ENCODE results near the gene DSTN.
A peak's percentile ranks its signal among the peaks of the same experiment; 100 is the strongest.

DSTN gene

DNA sequence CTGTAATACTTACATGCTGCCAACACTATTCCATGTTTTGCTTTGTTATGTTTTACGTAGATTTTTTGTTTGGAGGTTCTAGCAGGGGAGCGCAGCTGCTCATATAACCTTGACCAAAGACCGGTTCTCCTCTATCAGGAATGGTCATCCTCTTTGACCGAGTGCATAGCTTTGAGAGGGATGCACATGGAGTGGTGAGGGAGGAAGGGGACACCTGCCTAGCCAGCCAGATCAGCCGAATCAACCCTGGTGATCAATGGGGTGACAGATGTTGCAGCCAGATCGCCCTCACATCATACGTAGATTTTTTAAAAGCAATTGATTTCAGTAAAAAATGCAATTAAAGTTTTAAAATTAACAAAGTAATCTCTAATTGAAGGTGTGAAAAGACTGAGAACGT is 6.3 kb downstream of the DSTN start:
- TF ChIP-seq, protein P1, sequence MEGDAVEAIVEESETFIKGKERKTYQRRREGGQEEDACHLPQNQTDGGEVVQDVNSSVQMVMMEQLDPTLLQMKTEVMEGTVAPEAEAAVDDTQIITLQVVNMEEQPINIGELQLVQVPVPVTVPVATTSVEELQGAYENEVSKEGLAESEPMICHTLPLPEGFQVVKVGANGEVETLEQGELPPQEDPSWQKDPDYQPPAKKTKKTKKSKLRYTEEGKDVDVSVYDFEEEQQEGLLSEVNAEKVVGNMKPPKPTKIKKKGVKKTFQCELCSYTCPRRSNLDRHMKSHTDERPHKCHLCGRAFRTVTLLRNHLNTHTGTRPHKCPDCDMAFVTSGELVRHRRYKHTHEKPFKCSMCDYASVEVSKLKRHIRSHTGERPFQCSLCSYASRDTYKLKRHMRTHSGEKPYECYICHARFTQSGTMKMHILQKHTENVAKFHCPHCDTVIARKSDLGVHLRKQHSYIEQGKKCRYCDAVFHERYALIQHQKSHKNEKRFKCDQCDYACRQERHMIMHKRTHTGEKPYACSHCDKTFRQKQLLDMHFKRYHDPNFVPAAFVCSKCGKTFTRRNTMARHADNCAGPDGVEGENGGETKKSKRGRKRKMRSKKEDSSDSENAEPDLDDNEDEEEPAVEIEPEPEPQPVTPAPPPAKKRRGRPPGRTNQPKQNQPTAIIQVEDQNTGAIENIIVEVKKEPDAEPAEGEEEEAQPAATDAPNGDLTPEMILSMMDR (IDR thresholded peaks at IDR 0.05): no peak
- peak overlapping the region; percentile 60 for H3K4me3 ChIP-seq
- no peak for DNase-seq (ENCODE audit: low spot score)
- peak overlapping the region; percentile 24 to 45 for H3K27ac ChIP-seq

DNA sequence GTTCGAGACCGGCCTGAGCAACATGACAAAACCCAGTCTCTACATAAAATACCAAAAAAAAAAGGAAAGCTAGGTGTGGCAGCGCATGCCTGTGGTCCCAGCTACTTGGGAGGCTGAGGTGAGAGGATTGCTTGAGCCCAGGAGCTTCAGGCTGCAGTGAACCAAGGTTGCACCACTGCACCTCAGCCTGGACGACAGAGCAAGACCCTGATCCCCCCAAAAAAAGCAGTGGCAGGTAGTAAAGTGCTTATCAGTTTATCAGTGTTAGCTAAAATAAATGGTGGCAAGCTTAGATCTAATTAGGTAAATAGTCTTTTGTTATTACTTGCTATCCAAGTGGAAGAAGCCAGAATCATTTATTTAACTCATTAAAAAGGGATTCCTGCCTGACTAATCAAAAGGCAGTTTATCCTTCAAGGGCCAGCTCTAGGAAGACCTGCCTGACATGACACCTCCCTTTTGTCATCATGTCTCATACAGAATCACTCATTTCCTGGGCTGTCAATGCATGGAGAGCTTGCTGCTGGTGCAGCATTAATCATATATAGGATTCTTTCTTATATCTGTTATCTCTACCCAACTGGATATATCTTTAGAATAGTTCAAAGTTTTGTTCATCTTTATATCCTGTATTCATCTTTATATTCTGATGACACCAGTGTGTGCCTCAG is 9.6 kb downstream of the DSTN start:
- TF ChIP-seq, protein P1 (IDR thresholded peaks at IDR 0.05): no peak
- H3K27ac ChIP-seq: peak overlapping the region in 1 of 2 donors; percentile 33
- peak overlapping the region; percentile 33 for H3K4me3 ChIP-seq
- DNase-seq (ENCODE audit: low spot score): no peak

DNA sequence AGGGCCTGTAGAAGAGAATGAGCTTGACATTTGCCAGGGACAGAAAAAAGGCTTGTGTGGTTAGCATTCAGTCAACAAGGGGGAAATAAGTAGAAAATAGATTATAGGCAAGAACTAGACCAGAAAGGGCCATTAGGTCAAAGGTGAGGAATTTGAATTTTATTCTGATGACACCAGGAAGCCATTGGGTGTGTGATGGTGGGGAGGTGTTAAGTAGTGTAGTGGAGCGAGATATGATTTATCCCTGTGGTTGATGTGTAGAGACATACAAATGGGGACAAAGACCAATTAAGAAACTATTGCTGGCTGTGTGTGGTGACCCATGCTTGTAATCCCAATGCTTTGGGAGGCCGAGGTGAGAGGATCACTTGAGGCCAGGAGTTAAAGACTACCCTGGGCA is 11.0 kb downstream of the DSTN start:
- Histone ChIP-seq H3K4me3 (peak overlapping the region; percentile 34), H3K27ac (peak overlapping the region; percentile 33 to 46)
- no peak for DNase-seq (ENCODE audit: low spot score)
- TF ChIP-seq, protein P1 (IDR thresholded peaks at IDR 0.05): no peak

DNA sequence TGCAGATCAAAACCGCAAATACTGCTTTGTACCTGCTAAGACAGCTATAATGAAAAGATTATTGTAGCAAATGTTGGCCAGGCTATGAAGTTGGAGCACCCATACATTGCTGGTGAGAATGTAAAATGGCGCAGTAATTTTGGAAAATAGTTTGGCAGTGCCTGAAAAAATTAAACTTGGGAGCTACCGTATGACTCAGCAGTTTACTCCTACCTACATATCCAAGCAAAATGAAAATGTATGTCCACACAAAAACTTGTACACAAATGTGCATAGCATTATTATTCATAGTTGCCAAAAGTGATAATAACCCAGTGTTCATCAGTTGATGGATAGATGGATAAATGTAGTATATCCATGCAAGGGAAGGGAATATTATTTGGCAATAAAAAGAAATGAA is 13.3 kb downstream of the DSTN start:
- no peak for DNase-seq (ENCODE audit: low spot score)
- TF ChIP-seq, protein P1 (IDR thresholded peaks at IDR 0.05): no peak
- H3K4me3 ChIP-seq: peak overlapping the region; percentile 20
- H3K27ac ChIP-seq: peak overlapping the region in 1 of 2 donors; percentile 44

DNA sequence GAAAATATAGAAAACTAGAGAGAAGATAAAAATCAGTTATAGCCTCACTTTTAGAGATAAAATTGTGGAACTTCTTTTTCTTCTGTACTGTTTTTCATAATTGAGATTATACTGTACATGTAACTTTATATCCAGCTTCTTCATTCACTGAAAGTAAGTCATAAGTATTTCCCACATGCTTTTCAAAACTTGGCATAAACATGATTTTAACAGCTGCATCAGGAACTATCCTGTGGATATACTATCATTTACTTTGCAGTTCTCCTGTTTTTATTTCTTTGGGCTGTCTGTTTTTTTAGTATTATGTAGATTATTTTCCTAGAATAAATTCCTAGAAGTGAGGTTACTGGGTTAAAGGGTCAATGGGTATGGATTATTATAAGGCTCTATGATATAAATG is 14.8 kb downstream of the DSTN start:
- no peak for DNase-seq (ENCODE audit: low spot score)
- H3K27ac ChIP-seq: peak overlapping the region; percentile 29 to 87
- TF ChIP-seq, protein P1 (IDR thresholded peaks at IDR 0.05): no peak
- peak overlapping the region; percentile 38 for H3K4me3 ChIP-seq

DNA sequence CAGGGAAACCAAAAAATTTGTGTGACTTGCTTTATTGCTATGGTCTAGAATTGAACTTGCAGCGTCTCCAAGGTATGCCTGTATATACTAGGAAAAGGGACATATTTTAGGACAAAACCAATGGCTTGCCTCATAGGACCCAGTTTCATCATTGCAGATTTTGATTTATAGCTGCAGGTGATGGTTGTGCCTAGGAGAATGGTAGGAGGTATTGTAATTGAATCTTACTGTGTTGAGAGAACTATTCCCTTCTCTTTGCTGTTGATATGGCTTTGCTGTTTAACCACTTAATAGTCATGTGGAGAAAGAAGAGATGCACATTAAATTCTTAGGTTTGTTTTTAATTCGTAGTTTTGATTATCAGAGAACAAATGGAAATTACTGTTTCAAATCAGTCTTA is 16.4 kb downstream of the DSTN start:
- Histone ChIP-seq H3K27ac (peak overlapping the region; percentile 4 to 87), H3K4me3 (peak overlapping the region; percentile 11)
- TF ChIP-seq, protein P1 (IDR thresholded peaks at IDR 0.05): no peak
- DNase-seq (ENCODE audit: low spot score): no peak

DNA sequence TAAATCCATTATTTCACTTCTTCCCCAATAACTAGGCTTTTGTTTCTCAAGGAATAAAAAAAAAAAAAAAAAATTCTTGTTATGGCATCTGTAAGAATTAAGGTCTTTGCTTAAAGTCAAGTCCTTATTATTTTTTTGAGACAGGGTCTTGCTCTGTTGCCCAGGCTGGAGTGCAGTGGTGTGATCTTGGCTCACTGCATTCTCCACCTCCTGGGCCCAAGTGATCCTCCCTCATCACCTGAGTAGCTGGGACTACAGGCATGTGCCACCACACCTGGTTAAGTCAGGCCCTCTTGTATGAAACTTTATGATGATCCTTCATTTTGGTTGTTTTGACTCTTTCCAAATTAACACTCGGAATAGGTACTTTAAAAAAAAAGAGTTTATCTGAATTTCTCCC is 17.3 kb downstream of the DSTN start:
- Histone ChIP-seq H3K27ac (peak overlapping the region; percentile 15 to 87), H3K4me3 (no peak overlapping the region)
- TF ChIP-seq, protein P1 (IDR thresholded peaks at IDR 0.05): no peak
- DNase-seq (ENCODE audit: low spot score): no peak
